KOPT-K1 (cell line): ENCODE data around the gene HNRNPC.
"Not testable (repeated sequence)": the region's sequence is repeated elsewhere in the genome, so short reads cannot be mapped to it uniquely, and the experiment has no call there.

ENCODE experiments used
- H3K27ac ChIP-seq: fragments of 200-600 bp; sonication (generic); 2 replicates; pipeline ENCODE4 v1.5.1; 2016; ENCODE audit warnings: antibody characterized with exemption, mild to moderate bottlenecking, low read depth, low read length; ENCODE audit not compliant: poor library complexity, severe bottlenecking
- H3K36me3 ChIP-seq: fragments of 200-600 bp; sonication (generic); 2 replicates; pipeline ENCODE4 v1.5.1; 2017; ENCODE audit warnings: antibody characterized with exemption, mild to moderate bottlenecking, low read length, moderate library complexity; ENCODE audit not compliant: insufficient read depth
- H3K9me3 ChIP-seq: fragments of 200-600 bp; sonication (generic); 2 replicates; pipeline ENCODE4 v1.5.1; 2017; ENCODE audit warnings: antibody characterized with exemption, low read length, mild to moderate bottlenecking; ENCODE audit not compliant: insufficient read depth, poor library complexity, severe bottlenecking

The HNRNPC gene

GRCh38 chr14:21258889-21259787, 10.1 kb downstream of the HNRNPC start:
- H3K9me3 ChIP-seq: no peaks in the 10 kb centered on the region
- peaks cover 100% of the 10 kb centered on the region for H3K36me3 ChIP-seq
- no peak overlapping the region for H3K27ac ChIP-seq

- peaks cover 100% of the 10 kb centered on the region for H3K36me3 ChIP-seq
- no peak overlapping the region for H3K27ac ChIP-seq
- no peaks in the 10 kb centered on the region for H3K9me3 ChIP-seq
Observed at GRCh38 chr14:21258005-21258888, 11.0 kb downstream of the HNRNPC start.

DNA sequence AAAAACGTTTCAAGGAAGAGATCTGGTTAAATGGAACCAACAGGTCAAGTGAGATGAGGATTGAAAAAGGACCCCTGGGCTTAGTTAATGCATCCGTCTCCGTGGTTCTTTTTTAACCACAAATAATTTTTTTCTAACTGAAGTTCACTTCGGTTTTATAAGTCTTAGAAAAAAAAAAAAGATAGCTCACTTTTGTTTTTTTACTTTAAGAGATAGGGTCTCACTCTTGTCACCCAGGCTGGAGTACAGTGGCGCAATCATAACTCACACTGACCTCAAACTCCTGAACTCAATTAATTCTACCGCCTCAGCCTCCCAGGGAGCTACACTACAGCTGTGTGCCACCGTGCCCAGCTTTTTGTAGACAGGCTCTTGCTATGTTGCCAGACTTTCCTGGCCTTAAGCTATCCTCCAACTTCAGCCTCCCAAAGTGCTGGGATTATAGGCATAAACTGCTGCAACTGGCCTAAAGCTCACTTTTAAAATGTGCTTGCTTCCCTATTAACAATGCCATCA, 11.8 kb downstream of the HNRNPC start:
- Histone ChIP-seq H3K9me3 (no peaks in the 10 kb centered on the region), H3K27ac (no peak overlapping the region), H3K36me3 (peaks cover 100% of the 10 kb centered on the region)

- no peaks in the 10 kb centered on the region for H3K9me3 ChIP-seq
- H3K27ac ChIP-seq: no peak overlapping the region
- H3K36me3 ChIP-seq: peaks cover 100% of the 10 kb centered on the region
Observed at GRCh38 chr14:21256539-21257393, 12.5 kb downstream of the HNRNPC start.

DNA sequence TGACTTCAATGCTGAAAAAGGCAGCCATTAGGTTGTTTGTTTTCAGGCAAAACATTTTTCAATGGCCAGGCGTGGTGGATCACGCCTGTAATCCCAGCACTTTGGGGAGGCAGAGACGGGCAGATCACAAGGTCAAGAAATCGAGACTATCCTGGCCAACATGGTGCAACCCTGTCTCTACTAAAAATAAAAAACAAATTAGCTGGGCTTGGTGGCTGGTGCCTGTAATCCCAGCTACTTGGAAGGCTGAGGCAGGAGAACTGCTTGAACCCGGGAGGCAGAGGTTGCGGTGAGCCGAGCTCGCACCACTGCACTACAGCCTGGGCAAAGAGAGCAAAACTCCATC, 13.2 kb downstream of the HNRNPC start:
- not testable (repeated sequence) for H3K27ac ChIP-seq, H3K9me3 ChIP-seq
- H3K36me3 ChIP-seq: peaks cover 100% of the 10 kb centered on the region

GRCh38 chr14:21255385-21256101, 13.7 kb downstream of the HNRNPC start:
- Histone ChIP-seq H3K9me3 (no peaks in the 10 kb centered on the region), H3K27ac (no peak overlapping the region), H3K36me3 (peaks cover 100% of the 10 kb centered on the region)

DNA sequence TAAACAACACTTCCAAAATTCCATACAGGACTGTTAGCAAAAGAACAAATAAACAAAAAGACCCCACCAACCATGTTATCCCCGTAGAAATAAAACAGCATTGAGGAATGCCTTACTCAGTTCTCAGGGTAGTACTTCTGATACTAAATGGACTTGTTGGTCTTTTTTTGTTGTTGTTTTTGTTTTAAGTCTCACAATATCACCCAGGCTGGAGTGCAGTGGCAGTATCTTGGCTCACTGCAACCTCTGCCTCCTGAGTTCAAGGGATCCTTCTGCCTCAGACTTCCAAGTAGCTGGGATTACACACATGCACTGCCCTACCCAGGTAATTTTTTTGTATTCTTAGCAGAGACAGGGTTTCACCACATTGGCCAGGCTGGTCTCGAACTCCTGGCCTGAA, 17.1 kb downstream of the HNRNPC start:
- Histone ChIP-seq H3K36me3 (peaks cover 100% of the 10 kb centered on the region), H3K9me3 (no peaks in the 10 kb centered on the region), H3K27ac (no peak overlapping the region)

DNA sequence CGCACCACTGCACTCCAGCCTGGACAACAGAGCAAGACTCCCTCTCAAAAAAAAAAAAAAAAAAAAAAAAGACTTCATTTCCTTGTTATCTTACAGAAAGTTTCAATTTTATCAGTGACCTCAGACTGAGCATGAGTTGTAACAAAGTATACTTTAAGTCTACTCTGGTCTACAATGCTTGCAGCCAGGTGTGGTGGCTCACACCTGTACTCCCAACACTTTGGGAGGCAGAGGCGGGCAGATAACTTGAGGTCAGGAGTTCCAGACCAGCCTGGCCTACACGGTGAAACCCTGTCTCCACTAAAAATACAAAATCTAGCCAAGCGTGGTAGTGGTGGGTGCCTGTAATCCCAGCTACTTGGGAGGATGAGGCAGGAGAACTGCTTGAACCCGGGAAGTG, 18.0 kb downstream of the HNRNPC start:
- H3K9me3 ChIP-seq: no peaks in the 10 kb centered on the region
- H3K27ac ChIP-seq: no peak overlapping the region
- peaks cover 100% of the 10 kb centered on the region for H3K36me3 ChIP-seq

- H3K9me3 ChIP-seq: no peaks in the 10 kb centered on the region
- H3K36me3 ChIP-seq: peaks cover 100% of the 10 kb centered on the region
- no peak overlapping the region for H3K27ac ChIP-seq
Observed at GRCh38 chr14:21248739-21249411, 20.4 kb downstream of the HNRNPC start.

GRCh38 chr14:21248338-21248737, 20.9 kb downstream of the HNRNPC start:
- Histone ChIP-seq H3K27ac (no peak overlapping the region), H3K9me3 (no peaks in the 10 kb centered on the region), H3K36me3 (peaks cover 100% of the 10 kb centered on the region)

GRCh38 chr14:21245813-21246212, 23.4 kb downstream of the HNRNPC start:
- Histone ChIP-seq H3K36me3 (peaks cover 100% of the 10 kb centered on the region), H3K27ac (no peak overlapping the region), H3K9me3 (no peaks in the 10 kb centered on the region)

DNA sequence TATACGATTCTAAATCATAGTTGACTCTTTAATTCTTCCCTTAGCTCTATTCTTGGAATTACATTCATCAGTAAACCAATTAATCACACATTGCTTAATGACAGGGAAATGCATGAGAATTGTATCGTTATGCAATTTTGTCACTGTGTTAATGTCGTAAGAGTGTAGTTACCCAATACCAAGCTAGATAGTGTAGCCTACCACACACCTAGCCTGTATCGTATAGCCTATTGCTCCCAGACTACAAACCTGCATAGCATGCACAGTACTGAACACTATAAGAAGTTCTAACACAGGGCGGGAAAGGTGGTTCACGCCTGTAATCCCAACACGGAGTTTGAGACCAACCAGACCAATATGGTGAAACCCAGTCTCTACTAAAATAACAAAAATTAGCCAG, 24.7 kb downstream of the HNRNPC start:
- Histone ChIP-seq H3K27ac (no peak overlapping the region), H3K36me3 (peaks cover 100% of the 10 kb centered on the region), H3K9me3 (no peaks in the 10 kb centered on the region)

DNA sequence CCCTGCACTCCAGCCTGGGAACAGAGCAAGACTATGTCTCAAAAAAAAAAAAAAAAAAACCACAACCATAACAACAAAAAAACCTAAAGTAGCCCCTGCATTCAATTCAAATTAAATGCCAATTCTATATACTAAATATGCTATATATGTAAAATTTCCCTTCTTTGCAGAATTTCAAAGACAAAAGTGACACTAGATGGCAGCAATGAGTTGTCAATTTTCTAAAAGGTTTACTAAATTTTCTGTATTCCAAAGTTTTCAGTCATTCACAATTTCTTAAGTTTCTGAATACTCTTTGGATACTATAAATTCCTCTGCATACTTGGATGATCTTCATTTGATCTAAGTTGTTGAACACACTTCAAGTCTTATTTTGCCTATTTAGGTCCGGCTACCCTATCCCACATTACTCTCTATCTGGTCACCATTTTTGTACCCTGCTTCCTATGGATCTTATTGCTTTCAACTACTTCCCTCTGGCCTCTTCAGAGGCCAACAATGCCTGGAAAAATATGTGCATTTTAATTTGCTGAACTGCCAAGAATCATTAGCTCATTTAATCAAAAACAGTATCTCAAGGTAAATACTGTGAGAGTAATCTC, 27.9 kb downstream of the HNRNPC start:
- no peak overlapping the region for H3K27ac ChIP-seq
- H3K9me3 ChIP-seq: no peaks in the 10 kb centered on the region
- peaks cover 100% of the 10 kb centered on the region for H3K36me3 ChIP-seq
